ENCODE results near the gene CTRB1.

GRCh38 chr16:75219838-75220237 is 1.1 kb downstream of the CTRB1 start:
- TF ChIP-seq L3MBTL2 (conservative IDR thresholded peaks at IDR 0.05) (no peak), BHLHE40 (IDR thresholded peaks at IDR 0.05; ENCODE audit: borderline replicate concordance) (no peak), FOXA1 (IDR thresholded peaks at IDR 0.05) (no peak), FOXK2 (IDR thresholded peaks at IDR 0.05) (no peak), SP1 (IDR thresholded peaks at IDR 0.05) (no peak), ZNF384 (IDR thresholded peaks at IDR 0.05) (no peak), SUZ12 (IDR thresholded peaks at IDR 0.05) (no peak), TARDBP (IDR thresholded peaks at IDR 0.05) (no peak), CTBP1 (IDR thresholded peaks at IDR 0.05; ENCODE audit: borderline replicate concordance) (no peak), HDGF (IDR thresholded peaks at IDR 0.05; ENCODE audit: borderline replicate concordance) (no peak), FOXM1 (IDR thresholded peaks at IDR 0.05; ENCODE audit: borderline replicate concordance) (no peak), LEF1 (IDR thresholded peaks at IDR 0.05; ENCODE audit: borderline replicate concordance) (no peak)
- TF ChIP-seq, protein P1, sequence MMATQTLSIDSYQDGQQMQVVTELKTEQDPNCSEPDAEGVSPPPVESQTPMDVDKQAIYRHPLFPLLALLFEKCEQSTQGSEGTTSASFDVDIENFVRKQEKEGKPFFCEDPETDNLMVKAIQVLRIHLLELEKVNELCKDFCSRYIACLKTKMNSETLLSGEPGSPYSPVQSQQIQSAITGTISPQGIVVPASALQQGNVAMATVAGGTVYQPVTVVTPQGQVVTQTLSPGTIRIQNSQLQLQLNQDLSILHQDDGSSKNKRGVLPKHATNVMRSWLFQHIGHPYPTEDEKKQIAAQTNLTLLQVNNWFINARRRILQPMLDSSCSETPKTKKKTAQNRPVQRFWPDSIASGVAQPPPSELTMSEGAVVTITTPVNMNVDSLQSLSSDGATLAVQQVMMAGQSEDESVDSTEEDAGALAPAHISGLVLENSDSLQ (IDR thresholded peaks at IDR 0.05), result no peak

Measured in HEK293T (cell line).